NCI-H2227 (cell line): ENCODE results near the gene ITPRIPL2.

Experiments used
- DNase-seq: peaks from one replicate; lab custom pipeline; 2025; ENCODE audit not compliant: unreplicated experiment; lab: John Stamatoyannopoulos, UW

The ITPRIPL2 gene

GRCh38 chr16:19093631-19094541 lies 19.9 kb upstream of the ITPRIPL2 start:
- no peak for DNase-seq

GRCh38 chr16:19094542-19095365 lies 19.0 kb upstream of the ITPRIPL2 start:
- no peak for DNase-seq

GRCh38 chr16:19095654-19096053 lies 18.1 kb upstream of the ITPRIPL2 start:
- no peak for DNase-seq

DNA sequence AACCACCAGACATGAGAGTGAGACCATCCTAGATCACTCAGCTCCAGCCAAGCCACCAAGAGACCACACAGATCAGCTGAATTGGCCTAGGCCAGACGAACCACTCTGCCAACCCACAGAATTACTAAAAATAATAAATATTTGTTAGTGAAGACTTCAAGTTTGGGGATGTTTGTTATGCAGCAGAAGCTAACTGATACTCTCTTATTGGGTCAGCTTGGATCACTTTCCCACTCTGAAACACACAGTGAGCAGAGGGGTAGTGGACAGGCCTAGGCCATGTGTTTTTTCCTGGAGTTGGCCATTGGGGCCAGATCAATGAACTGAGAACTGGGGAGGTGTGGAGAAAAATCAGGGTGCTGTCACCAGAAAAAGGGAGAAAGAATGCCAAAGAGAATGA lies 15.6 kb upstream of the ITPRIPL2 start:
- no peak for DNase-seq

- DNase-seq = no peak
Measured at GRCh38 chr16:19102187-19102872, 11.4 kb upstream of the ITPRIPL2 start.

DNA sequence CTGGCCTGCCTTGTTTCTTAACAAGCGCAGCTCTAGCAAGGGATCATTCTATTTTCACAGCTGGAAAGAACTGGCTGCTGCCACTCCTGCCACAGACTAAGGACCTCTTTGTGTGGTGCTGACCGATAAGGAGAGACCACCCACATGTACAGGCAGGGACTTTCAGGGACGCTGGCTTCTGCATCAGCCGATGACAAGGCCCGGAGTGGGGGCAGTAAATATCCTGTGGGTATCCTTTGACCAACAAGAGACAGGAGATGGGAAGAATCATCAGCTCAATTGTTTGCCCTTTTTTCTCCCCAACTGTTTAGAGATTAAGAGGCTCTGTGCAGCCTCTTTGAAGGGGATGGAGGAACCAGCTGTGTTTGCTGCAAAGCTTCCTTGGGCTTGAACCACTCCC lies 9.2 kb upstream of the ITPRIPL2 start:
- no peak for DNase-seq

DNA sequence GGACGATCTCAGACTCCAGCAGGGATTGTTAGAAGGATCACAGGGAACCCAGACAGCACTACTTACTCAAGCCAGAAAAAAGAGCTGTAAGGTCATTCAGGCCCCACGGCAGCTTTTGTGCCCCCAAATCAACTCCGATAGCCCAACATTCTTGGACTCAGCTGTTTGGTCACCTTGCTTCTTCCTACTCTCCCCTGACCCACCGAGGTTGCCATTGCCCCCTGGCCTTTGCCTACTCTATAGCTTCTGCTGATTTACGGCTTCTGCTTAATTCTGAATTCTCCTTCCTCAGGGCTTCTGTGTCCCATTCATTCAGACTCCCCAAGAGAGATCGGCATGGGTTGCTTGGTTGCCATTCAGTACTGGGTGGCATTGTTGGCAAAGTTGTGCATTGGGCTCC lies 8.6 kb upstream of the ITPRIPL2 start:
- no peak for DNase-seq

- no peak for DNase-seq
Measured at GRCh38 chr16:19105891-19106624, 7.7 kb upstream of the ITPRIPL2 start.

- DNase-seq = no peak
Measured at GRCh38 chr16:19106625-19107020, 7.1 kb upstream of the ITPRIPL2 start.

DNA sequence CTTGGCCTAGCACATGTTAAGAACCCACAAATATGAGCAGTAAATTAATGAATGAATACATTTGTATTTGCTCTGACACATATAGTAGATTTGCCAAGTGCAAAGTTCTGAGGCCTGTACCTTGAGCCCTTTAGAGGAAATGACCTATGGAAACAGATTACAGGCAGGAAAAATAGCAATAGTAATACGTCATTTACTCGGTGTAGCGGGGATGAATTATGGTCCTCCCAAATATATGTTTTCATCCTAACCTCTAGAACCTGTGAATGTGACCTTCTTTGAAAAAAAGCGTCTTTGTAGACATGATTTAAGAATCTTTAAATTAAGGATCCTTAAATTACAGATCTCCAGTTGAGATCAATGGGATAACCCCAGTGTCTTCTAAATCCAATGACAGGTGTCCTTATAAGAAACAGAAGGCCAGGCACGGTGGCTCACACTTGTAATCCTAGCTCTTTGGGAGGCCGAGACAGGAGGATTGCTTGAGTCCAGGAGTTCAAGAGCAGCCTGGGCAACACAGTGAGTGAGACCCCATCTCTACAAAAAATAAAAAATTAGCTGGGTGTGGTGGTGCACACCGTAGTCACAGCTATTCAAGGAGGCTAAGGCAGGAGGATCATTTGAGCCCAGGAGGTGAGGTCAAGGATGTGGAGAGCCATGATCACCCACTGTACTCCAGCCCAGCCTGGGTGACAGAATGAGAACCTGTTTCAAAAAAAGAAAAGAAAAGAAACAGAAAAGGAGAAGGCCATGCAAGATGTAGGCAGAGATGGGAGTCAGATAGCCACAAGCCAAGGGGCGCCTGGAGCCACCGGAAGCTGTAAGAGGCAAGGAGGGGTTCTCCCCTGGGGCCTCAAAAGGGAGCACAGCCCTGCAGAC lies 5.1 kb upstream of the ITPRIPL2 start:
- no peak for DNase-seq

- DNase-seq = no peak
Measured at GRCh38 chr16:19109288-19109664, 4.5 kb upstream of the ITPRIPL2 start.

- no peak for DNase-seq
Measured at GRCh38 chr16:19110537-19111360, 3.0 kb upstream of the ITPRIPL2 start.

GRCh38 chr16:19112099-19112407 lies 1.7 kb upstream of the ITPRIPL2 start:
- no peak for DNase-seq

DNA sequence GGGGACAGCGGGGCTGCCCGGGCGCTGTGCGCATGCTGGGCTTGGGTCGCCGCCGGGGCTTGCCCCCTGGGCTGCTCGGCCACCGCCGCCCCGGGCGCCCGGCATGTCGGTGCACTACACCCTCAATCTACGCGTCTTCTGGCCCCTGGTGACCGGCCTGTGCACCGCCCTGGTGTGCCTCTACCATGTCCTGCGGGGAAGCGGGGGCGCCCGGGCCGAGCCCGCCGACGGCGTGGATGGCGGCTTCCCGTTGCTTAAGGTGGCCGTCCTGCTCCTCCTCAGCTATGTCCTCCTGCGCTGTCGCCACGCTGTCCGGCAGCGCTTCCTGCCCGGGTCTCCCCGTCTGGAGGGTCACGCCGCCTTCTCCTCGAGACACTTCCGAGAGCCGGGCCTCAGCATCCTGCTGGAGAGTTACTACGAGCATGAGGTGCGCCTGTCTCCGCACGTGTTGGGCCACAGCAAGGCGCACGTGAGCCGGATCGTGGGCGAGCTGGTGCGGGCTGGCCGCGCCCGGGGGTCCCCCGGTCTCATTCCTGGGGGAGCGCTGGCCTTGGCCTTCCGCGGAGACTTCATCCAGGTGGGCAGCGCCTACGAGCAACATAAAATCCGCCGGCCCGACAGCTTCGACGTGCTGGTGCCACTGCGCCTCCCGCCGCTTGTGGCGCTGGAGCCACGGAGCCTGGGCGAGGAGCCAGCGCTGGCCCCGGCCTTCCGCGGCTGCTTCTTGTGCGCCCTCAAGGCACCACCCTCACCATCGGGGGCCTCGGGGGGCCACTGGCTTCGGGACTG lies 789 bp downstream of the ITPRIPL2 start:
- peak; percentile 25 for DNase-seq

- no peak for DNase-seq
Measured at GRCh38 chr16:19115148-19116021, 1.6 kb downstream of the ITPRIPL2 start.

DNA sequence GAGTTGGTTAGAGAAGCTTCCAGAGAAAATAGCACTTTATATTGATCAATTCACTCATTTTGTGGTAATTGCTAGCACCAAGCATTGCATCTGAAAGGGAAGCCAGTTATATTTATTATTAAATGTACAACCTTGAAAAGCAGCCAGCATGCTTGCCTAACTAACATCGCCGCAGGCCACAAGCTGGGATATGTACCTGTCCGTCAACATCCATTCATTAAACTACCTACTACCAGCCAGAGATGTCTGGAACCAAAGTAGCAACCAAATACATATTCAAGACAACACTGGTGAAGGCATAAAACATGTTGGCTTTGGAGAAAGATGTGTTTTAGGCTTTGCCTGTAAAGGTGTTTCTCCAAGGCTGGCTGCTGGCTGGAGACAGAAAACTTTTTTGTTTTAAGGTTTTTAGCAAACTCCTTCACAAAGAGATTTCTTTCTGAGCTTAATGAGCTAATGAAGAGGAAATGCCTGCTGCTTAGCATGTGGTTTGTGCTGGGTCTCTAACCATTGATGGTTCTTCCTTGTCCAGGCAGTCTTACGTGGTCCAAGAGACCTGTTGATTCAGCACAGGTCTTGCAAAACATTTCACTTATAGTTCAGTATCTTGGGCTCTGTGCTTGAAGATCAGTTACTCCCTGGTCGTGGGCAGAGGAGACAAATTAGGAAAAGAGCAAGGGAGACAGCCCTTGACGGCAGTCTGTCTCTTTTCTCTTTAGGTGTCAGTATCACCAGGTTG lies 3.1 kb downstream of the ITPRIPL2 start:
- no peak for DNase-seq

GRCh38 chr16:19118938-19119431 lies 5.2 kb downstream of the ITPRIPL2 start:
- DNase-seq = no peak
